ENCODE measurements around the gene APLP2. TPM values are rescaled to one million over a fixed set of nuclear protein-coding genes. Genes with fewer than 3 reads are reported as not detected.

Gene APLP2
- total and polyA plus RNA-seq, 2 of the 13 experiments (the other 11 are each of a cell fraction or from before 2014, with no cell fraction given), result 315 to 594 TPM

DNA sequence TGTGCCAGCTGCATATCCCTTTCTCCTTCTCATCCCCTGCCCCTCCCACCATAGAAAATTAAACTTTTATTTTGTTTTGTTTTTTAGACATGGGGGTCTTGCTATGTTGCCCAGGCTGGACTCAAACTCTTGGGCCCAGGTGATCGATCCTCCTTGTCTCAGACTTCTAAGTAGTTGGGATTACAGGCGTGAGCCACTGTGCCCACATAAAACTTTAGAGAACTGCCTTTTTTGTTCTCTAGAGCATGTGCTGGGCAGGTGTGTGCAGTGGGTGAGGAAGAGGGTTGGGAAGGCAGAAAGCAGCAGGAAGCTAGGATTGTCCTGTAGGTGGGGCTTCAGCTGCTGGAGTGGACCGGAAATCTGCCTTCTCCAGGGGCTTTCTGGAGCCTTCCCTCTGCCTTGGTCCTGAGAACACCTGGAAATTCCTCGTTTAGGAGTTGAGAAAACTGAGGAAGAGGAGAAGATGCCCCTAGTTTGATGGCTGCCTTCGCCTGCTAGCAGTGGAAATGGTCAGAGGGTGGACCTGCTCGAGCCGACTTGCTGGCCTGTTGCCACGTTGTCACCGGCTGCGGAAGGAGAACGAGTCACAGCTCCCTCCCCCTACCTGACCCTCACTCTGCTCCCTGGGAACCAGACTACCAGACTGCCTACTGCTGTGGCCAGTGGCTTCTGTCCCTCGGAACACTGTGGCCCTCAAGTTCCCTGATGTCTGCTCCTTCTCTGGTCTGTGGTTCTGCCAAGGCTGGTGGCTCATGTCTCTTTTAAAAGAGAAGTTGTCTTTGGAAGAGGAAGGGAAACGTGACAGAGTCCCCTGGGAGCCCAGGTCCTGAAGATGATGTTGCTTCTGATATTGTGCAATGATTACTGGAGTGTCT, 93.9 kb downstream of the APLP2 start (continued):
- TF ChIP-seq ZNF138 (CRISPR knock-in tag; IDR thresholded peaks at IDR 0.05; ENCODE audit: low read depth), result 0 out of 2 replicates have a peak, but pooled peaks have one; percentile 26
- TF ChIP-seq ETV6 (CRISPR knock-in tag; conservative IDR thresholded peaks at IDR 0.05), result 0 out of 2 replicates have a peak, but pooled peaks have one; percentile 40
- TF ChIP-seq PCBP2 (optimal IDR thresholded peaks at IDR 0.05; ENCODE audit: low read depth, low read length, poor library complexity, severe bottlenecking), result no peak
- no peak for TF ChIP-seq ZC3H4 (CRISPR knock-in tag; IDR thresholded peaks at IDR 0.05; ENCODE audit: borderline replicate concordance)
- TF ChIP-seq NRL (CRISPR knock-in tag; IDR thresholded peaks at IDR 0.05; ENCODE audit: borderline replicate concordance), result no peak; the same call in 1 of the 2 replicates
- no peak for TF ChIP-seq NFATC3 (CRISPR knock-in tag; IDR thresholded peaks at IDR 0.05)
- no peak for TF ChIP-seq ZNF546 (CRISPR knock-in tag; conservative IDR thresholded peaks at IDR 0.05)
- TF ChIP-seq CENPX (CRISPR knock-in tag; IDR thresholded peaks at IDR 0.05), result no peak
- TF ChIP-seq HNF4G (IDR thresholded peaks at IDR 0.05; ENCODE audit: borderline replicate concordance, low read depth, low read length), result no peak
- no peak for TF ChIP-seq HNF4G (CRISPR knock-in tag; IDR thresholded peaks at IDR 0.05; ENCODE audit: borderline replicate concordance, low read depth)
- no peak for TF ChIP-seq NPAS2 (CRISPR knock-in tag; IDR thresholded peaks at IDR 0.05; ENCODE audit: borderline replicate concordance)
- no peak for TF ChIP-seq ZNF451 (CRISPR knock-in tag; IDR thresholded peaks at IDR 0.05)
- no peak; the same call in 1 of the 2 replicates for TF ChIP-seq ZSCAN20 (CRISPR knock-in tag; IDR thresholded peaks at IDR 0.05; ENCODE audit: borderline replicate concordance)
- TF ChIP-seq ZSCAN30 (CRISPR knock-in tag; IDR thresholded peaks at IDR 0.05), result no peak
- TF ChIP-seq ZNF720 (CRISPR knock-in tag; IDR thresholded peaks at IDR 0.05), result no peak
- TF ChIP-seq GTF3A (CRISPR knock-in tag; conservative IDR thresholded peaks at IDR 0.05), result no peak
- TF ChIP-seq ZNF296 (CRISPR knock-in tag; conservative IDR thresholded peaks at IDR 0.05), result no peak
- TF ChIP-seq POLR2G (IDR thresholded peaks at IDR 0.05; ENCODE audit: low read depth, low read length), result peak; percentile 85
- no peak for TF ChIP-seq ZNF766 (CRISPR knock-in tag; IDR thresholded peaks at IDR 0.05; ENCODE audit: borderline replicate concordance)
- 0 out of 2 replicates have a peak, but pooled peaks have one; percentile 13 for TF ChIP-seq ZSCAN9 (CRISPR knock-in tag; IDR thresholded peaks at IDR 0.05; ENCODE audit: borderline replicate concordance)
- no peak for TF ChIP-seq SRSF1 (optimal IDR thresholded peaks at IDR 0.05; ENCODE audit: low read depth, low read length)
- TF ChIP-seq ZNF484 (CRISPR knock-in tag; IDR thresholded peaks at IDR 0.05; ENCODE audit: borderline replicate concordance, low read depth), result no peak
- peak; percentile 9; the same call in 1 of the 2 replicates for TF ChIP-seq FOSL1 (CRISPR knock-in tag; IDR thresholded peaks at IDR 0.05; ENCODE audit: borderline replicate concordance)
- no peak for TF ChIP-seq ZNF678 (CRISPR knock-in tag; IDR thresholded peaks at IDR 0.05)
- TF ChIP-seq HOXA3 (CRISPR knock-in tag; IDR thresholded peaks at IDR 0.05), result peak; percentile 52; the same call in 1 of the 2 replicates
- peak; percentile 58; the same call in 1 of the 2 replicates for TF ChIP-seq ZNF337 (CRISPR knock-in tag; IDR thresholded peaks at IDR 0.05; ENCODE audit: borderline replicate concordance, low read depth)
- no peak for TF ChIP-seq GFI1 (CRISPR knock-in tag; IDR thresholded peaks at IDR 0.05; ENCODE audit: borderline replicate concordance)
- TF ChIP-seq CBX5 (CRISPR knock-in tag; IDR thresholded peaks at IDR 0.05; ENCODE audit: borderline replicate concordance), result no peak; the same call in 1 of the 2 replicates
- no peak for TF ChIP-seq KDM5A (IDR thresholded peaks at IDR 0.05; ENCODE audit: borderline replicate concordance, low read length)
- peak; percentile 27; the same call in 1 of the 2 replicates for TF ChIP-seq ZNF446 (CRISPR knock-in tag; IDR thresholded peaks at IDR 0.05)
- TF ChIP-seq FOXK1 (CRISPR knock-in tag; IDR thresholded peaks at IDR 0.05; ENCODE audit: borderline replicate concordance, low read depth), result no peak
- TF ChIP-seq CHD4 (IDR thresholded peaks at IDR 0.05; ENCODE audit: borderline replicate concordance, low read length), result no peak
- no peak for TF ChIP-seq TEAD2 (CRISPR knock-in tag; IDR thresholded peaks at IDR 0.05)
- no peak for TF ChIP-seq ZNF7 (CRISPR knock-in tag; IDR thresholded peaks at IDR 0.05)

All from HepG2 (cell line).